ENCODE measurements around the gene INTS15. TPM values are rescaled to one million over a fixed set of nuclear protein-coding genes. Genes with fewer than 3 reads are reported as not detected.

INTS15 gene
- total and polyA plus RNA-seq, 9 of the 15 experiments (the other 6 are each of a cell fraction or from before 2014, with no cell fraction given): 0.52 to 28.9 (median 11.6) TPM

GRCh38 chr7:6636741-6637543 is 47.1 kb downstream of the INTS15 start, which contains the start of gene ZNF316 (continued):
- TF ChIP-seq, protein P1, sequence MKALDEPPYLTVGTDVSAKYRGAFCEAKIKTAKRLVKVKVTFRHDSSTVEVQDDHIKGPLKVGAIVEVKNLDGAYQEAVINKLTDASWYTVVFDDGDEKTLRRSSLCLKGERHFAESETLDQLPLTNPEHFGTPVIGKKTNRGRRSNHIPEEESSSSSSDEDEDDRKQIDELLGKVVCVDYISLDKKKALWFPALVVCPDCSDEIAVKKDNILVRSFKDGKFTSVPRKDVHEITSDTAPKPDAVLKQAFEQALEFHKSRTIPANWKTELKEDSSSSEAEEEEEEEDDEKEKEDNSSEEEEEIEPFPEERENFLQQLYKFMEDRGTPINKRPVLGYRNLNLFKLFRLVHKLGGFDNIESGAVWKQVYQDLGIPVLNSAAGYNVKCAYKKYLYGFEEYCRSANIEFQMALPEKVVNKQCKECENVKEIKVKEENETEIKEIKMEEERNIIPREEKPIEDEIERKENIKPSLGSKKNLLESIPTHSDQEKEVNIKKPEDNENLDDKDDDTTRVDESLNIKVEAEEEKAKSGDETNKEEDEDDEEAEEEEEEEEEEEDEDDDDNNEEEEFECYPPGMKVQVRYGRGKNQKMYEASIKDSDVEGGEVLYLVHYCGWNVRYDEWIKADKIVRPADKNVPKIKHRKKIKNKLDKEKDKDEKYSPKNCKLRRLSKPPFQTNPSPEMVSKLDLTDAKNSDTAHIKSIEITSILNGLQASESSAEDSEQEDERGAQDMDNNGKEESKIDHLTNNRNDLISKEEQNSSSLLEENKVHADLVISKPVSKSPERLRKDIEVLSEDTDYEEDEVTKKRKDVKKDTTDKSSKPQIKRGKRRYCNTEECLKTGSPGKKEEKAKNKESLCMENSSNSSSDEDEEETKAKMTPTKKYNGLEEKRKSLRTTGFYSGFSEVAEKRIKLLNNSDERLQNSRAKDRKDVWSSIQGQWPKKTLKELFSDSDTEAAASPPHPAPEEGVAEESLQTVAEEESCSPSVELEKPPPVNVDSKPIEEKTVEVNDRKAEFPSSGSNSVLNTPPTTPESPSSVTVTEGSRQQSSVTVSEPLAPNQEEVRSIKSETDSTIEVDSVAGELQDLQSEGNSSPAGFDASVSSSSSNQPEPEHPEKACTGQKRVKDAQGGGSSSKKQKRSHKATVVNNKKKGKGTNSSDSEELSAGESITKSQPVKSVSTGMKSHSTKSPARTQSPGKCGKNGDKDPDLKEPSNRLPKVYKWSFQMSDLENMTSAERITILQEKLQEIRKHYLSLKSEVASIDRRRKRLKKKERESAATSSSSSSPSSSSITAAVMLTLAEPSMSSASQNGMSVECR (CRISPR knock-in tag; IDR thresholded peaks at IDR 0.05): 0 out of 2 replicates have a peak, but pooled peaks have one; percentile 29
- TF ChIP-seq KAT2B (IDR thresholded peaks at IDR 0.05; ENCODE audit: low read depth, low read length) (no peak), KLF10 (CRISPR knock-in tag; IDR thresholded peaks at IDR 0.05) (no peak), GABPA (tag; conservative IDR thresholded peaks at IDR 0.05; ENCODE audit: low read depth) (peak; percentile 97), ZHX1 (conservative IDR thresholded peaks at IDR 0.05; ENCODE audit: low read length) (no peak), SOX6 (IDR thresholded peaks at IDR 0.05) (no peak), ZBTB11 (CRISPR knock-in tag; IDR thresholded peaks at IDR 0.05) (peak in 2 of 3 experiments; percentile 21 to 82; a peak in 3 of 6 replicates)
- TF ChIP-seq, protein P2, sequence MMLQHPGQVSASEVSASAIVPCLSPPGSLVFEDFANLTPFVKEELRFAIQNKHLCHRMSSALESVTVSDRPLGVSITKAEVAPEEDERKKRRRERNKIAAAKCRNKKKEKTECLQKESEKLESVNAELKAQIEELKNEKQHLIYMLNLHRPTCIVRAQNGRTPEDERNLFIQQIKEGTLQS (IDR thresholded peaks at IDR 0.05): no peak
- TF ChIP-seq, protein P2 (CRISPR knock-in tag; conservative IDR thresholded peaks at IDR 0.05): no peak

Data from K562 (cell line).